Left cardiac atrium (tissue), 4 donors: ENCODE measurements around the gene PARD6A. TPM values are rescaled to one million over a fixed set of nuclear protein-coding genes. Genes with fewer than 3 reads are reported as not detected.

Source experiments
- ATAC-seq, 2 donors: fragments of 200-7000 bp; cut with Tn5 transposase; one replicate each; pipeline ENCODE4 v1.9.1; 2020; ENCODE audit warnings: mild to moderate bottlenecking in 2 of 2, moderate library complexity in 2 of 2
- DNase-seq: peaks from one replicate; pipeline ENCODE4 v3.0.0-alpha.2; 2020
- intact Hi-C, 2 donors: fragments of 100-400 bp; cut with DNase I; formaldehyde crosslinking; loops; one replicate each; pipeline versions ENCODE4 v1.14.1 to v1.15.1; 2022 to 2023
- long read RNA-seq: library from polyadenylated mRNA; unstranded; transcript quantifications from one replicate; pipeline ENCODE4 v2.0.0, GENCODE V29; 2021
- total RNA-seq, 2 donors: library from RNA; stranded (reverse); fragmentation: NEBNext Ultra II Directional; extraction: Animal tissue kit (Norgen Biotek cat#: 25700); gene quantifications; one replicate each; pipeline ENCODE4 v1.2.1, GENCODE V29; 2021
- donor health status: DM: no; HTN: yes; CAD: no.
- donor health status: DM: no; HTN: yes; CAD: no; lungs with severe emphysema.
- donor health status: DM: yes; HTN: yes; CAD: no.
- donor health status: Dilated cardiomyopathy.

Gene PARD6A
- 1 to 10 TPM; 2.5 to 4.8 TPM for total RNA-seq
- long read RNA-seq, partial matches to known transcripts: 0 of 1 reads
- long read RNA-seq, other reads (novel, unspliced or antisense): 0 of 1 reads

- ATAC-seq (peak; percentile 92 to 94), DNase-seq (peak; percentile 98)
- intact Hi-C loops: loop anchor here in 1 of 2 donors (10.0 kb wide), 1 partner anchor 136 kb away; the partner anchor contains the start of gene RIPOR1
Measured at GRCh38 chr16:67660564-67661028, at the start of gene PARD6A. TSS of gene PARD6A (plus strand) at chr16:67660960. CDS start at chr16:67661039, 79 bp downstream.

- DNase-seq (no peak), ATAC-seq (no peak)
- intact Hi-C loops: no loop called here
Measured at GRCh38 chr16:67613808-67614207, 47.0 kb upstream of the PARD6A start.

GRCh38 chr16:67628216-67628615, 32.5 kb upstream of the PARD6A start:
- intact Hi-C loops: no loop called here
- ATAC-seq: no peak

GRCh38 chr16:67632415-67633172, 28.2 kb upstream of the PARD6A start:
- intact Hi-C loops: no loop called here
- peak in 1 of 2 donors; percentile 58 for ATAC-seq
- DNase-seq: no peak

More at GRCh38 chr16:67628216-67628615, 32.5 kb upstream of the PARD6A start:
- DNase-seq: no peak

- no peak for DNase-seq
Measured at GRCh38 chr16:67636713-67637112, 24.0 kb upstream of the PARD6A start.

GRCh38 chr16:67637625-67638024, 23.1 kb upstream of the PARD6A start:
- ATAC-seq (no peak), DNase-seq (no peak)
- intact Hi-C loops: no loop called here

More at GRCh38 chr16:67636713-67637112, 24.0 kb upstream of the PARD6A start:
- ATAC-seq: no peak
- intact Hi-C loops: no loop called here

GRCh38 chr16:67641779-67642708, 18.7 kb upstream of the PARD6A start:
- ATAC-seq (peak; percentile 67 to 89), DNase-seq (peak; percentile 73)
- intact Hi-C loops: loop anchor here in 1 of 2 donors (5.0 kb wide), 2 partner anchors 80 to 120 kb away; partner anchors contain the start of gene CTCF

GRCh38 chr16:67644038-67644437, 16.7 kb upstream of the PARD6A start:
- intact Hi-C loops: loop anchor here in 1 of 2 donors (5.0 kb wide), 2 partner anchors 82 to 122 kb away; partner anchors contain the start of gene CTCF
- no peak for DNase-seq
- ATAC-seq: no peak

- DNase-seq (no peak), ATAC-seq (no peak)
- intact Hi-C loops: no loop called here
Measured at GRCh38 chr16:67645397-67646121, 15.2 kb upstream of the PARD6A start.

GRCh38 chr16:67647111-67647651, 13.6 kb upstream of the PARD6A start:
- intact Hi-C loops: no loop called here
- DNase-seq (no peak), ATAC-seq (no peak)

GRCh38 chr16:67647681-67648080, 13.1 kb upstream of the PARD6A start:
- intact Hi-C loops: no loop called here
- ATAC-seq: no peak
- no peak for DNase-seq

- DNase-seq (no peak), ATAC-seq (no peak)
- intact Hi-C loops: no loop called here
Measured at GRCh38 chr16:67648088-67648763, 12.5 kb upstream of the PARD6A start.

GRCh38 chr16:67648764-67649407, 11.9 kb upstream of the PARD6A start:
- ATAC-seq (no peak), DNase-seq (no peak)
- intact Hi-C loops: no loop called here

GRCh38 chr16:67649494-67649931, 11.2 kb upstream of the PARD6A start:
- intact Hi-C loops: no loop called here
- DNase-seq (no peak), ATAC-seq (peak in 1 of 2 donors; percentile 63)

- ATAC-seq (no peak), DNase-seq (no peak)
- intact Hi-C loops: no loop called here
Measured at GRCh38 chr16:67650023-67650422, 10.7 kb upstream of the PARD6A start.

- intact Hi-C loops: no loop called here
- no peak for ATAC-seq
- DNase-seq: no peak
Measured at GRCh38 chr16:67651039-67651438, 9.7 kb upstream of the PARD6A start.

- intact Hi-C loops: no loop called here
- ATAC-seq (no peak), DNase-seq (no peak)
Measured at GRCh38 chr16:67651847-67652246, 8.9 kb upstream of the PARD6A start.
